Type B pancreatic cell (in vitro differentiated cells): ENCODE results near the gene FRY. TPM values are rescaled to one million over a fixed set of nuclear protein-coding genes. Genes with fewer than 3 reads are reported as not detected.

ENCODE experiments used
- DNase-seq: peaks from one replicate; pipeline ENCODE4 v3.0.0; 2021; ENCODE audit warnings: mixed read lengths; ENCODE audit not compliant: unreplicated experiment; ENCODE audit errors: extremely low spot score
- H3K27ac Mint-ChIP-seq: 2 replicates; pipeline ENCODE4 v1.8.0; 2021; ENCODE audit warnings: mild to moderate bottlenecking, mixed read lengths
- H3K27me3 Mint-ChIP-seq: 2 replicates; pipeline ENCODE4 v1.8.0; 2021; ENCODE audit warnings: mixed read lengths
- H3K36me3 Mint-ChIP-seq: 2 replicates; pipeline ENCODE4 v1.8.0; 2021; ENCODE audit warnings: mixed read lengths
- H3K4me1 Mint-ChIP-seq: one replicate; pipeline ENCODE4 v1.8.0; 2021; ENCODE audit warnings: mixed read lengths; ENCODE audit not compliant: unreplicated experiment
- H3K4me3 Mint-ChIP-seq: 2 replicates; pipeline ENCODE4 v1.8.0; 2021; ENCODE audit warnings: mild to moderate bottlenecking, mixed read lengths
- H3K9me3 Mint-ChIP-seq: 2 replicates; pipeline ENCODE4 v1.8.0; 2021; ENCODE audit warnings: mixed read lengths
- total RNA-seq: library from RNA; stranded (reverse); gene quantifications from 2 replicates; pipeline ENCODE4 v1.2.1, GENCODE V29; 2021; ENCODE audit warnings: low replicate concordance
- TF ChIP-seq, protein P1 (sequence below): fragments of 200-600 bp; sonication (generic); conservative IDR thresholded peaks from 2 replicates; pipeline ENCODE4 v1.5.0; 2021; ENCODE audit warnings: antibody characterized with exemption, mild to moderate bottlenecking

Gene FRY
- total RNA-seq, 1 donor from 2014 or later, result 13.4 TPM

- Mint-ChIP-seq H3K4me1 (no peaks in the 10 kb centered on the region), H3K9me3 (no peaks in the 10 kb centered on the region), H3K27ac (no peak overlapping the region), H3K36me3 (peaks cover 12% of the 10 kb centered on the region), H3K27me3 (peaks cover 3% of the 10 kb centered on the region), H3K4me3 (no peak overlapping the region)
- DNase-seq, result no peak
- TF ChIP-seq, protein P1, sequence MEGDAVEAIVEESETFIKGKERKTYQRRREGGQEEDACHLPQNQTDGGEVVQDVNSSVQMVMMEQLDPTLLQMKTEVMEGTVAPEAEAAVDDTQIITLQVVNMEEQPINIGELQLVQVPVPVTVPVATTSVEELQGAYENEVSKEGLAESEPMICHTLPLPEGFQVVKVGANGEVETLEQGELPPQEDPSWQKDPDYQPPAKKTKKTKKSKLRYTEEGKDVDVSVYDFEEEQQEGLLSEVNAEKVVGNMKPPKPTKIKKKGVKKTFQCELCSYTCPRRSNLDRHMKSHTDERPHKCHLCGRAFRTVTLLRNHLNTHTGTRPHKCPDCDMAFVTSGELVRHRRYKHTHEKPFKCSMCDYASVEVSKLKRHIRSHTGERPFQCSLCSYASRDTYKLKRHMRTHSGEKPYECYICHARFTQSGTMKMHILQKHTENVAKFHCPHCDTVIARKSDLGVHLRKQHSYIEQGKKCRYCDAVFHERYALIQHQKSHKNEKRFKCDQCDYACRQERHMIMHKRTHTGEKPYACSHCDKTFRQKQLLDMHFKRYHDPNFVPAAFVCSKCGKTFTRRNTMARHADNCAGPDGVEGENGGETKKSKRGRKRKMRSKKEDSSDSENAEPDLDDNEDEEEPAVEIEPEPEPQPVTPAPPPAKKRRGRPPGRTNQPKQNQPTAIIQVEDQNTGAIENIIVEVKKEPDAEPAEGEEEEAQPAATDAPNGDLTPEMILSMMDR, result no peak
Observed at GRCh38 chr13:32211813-32212212, 180.2 kb downstream of the FRY start.

GRCh38 chr13:32212421-32212820 is 180.8 kb downstream of the FRY start:
- TF ChIP-seq, protein P1, result no peak
- peaks cover 12% of the 10 kb centered on the region for H3K36me3 Mint-ChIP-seq
- H3K27ac Mint-ChIP-seq, result no peak overlapping the region
- no peaks in the 10 kb centered on the region for H3K4me1 Mint-ChIP-seq
- H3K9me3 Mint-ChIP-seq, result no peaks in the 10 kb centered on the region
- DNase-seq, result no peak
- H3K4me3 Mint-ChIP-seq, result no peak overlapping the region
- peaks cover 3% of the 10 kb centered on the region for H3K27me3 Mint-ChIP-seq

GRCh38 chr13:32213626-32214025 is 182.1 kb downstream of the FRY start:
- TF ChIP-seq, protein P1, result no peak
- H3K4me1 Mint-ChIP-seq, result no peaks in the 10 kb centered on the region

DNA sequence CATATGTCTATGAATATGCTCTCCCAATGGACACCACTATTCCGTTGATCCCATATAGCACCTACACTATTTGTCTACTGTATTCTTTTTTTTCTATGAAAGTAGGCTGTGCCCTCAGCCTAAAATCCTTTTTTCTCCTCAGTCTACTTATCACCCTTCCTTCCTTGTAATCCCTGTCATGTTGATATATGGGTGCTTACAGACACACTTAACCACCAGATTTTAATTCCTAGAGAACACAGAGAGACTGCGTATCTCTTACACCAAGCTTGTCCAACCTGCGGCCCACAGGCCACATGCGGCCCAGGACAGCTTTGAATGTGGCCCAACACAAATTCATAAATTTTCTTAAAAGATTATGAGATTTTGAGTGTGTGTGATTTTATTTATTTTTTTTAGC is 182.5 kb downstream of the FRY start:
- TF ChIP-seq, protein P1, result no peak
- H3K27me3 Mint-ChIP-seq, result peaks cover 3% of the 10 kb centered on the region
- peaks cover 15% of the 10 kb centered on the region for H3K36me3 Mint-ChIP-seq
- H3K9me3 Mint-ChIP-seq, result no peaks in the 10 kb centered on the region
- no peak overlapping the region for H3K27ac Mint-ChIP-seq
- DNase-seq, result no peak
- no peak overlapping the region for H3K4me3 Mint-ChIP-seq
- H3K4me1 Mint-ChIP-seq, result no peaks in the 10 kb centered on the region

More at GRCh38 chr13:32213626-32214025, 182.1 kb downstream of the FRY start:
- H3K27ac Mint-ChIP-seq, result no peak overlapping the region
- H3K27me3 Mint-ChIP-seq, result peaks cover 3% of the 10 kb centered on the region
- no peak for DNase-seq
- H3K4me3 Mint-ChIP-seq, result no peak overlapping the region
- no peaks in the 10 kb centered on the region for H3K9me3 Mint-ChIP-seq
- peaks cover 13% of the 10 kb centered on the region for H3K36me3 Mint-ChIP-seq

DNA sequence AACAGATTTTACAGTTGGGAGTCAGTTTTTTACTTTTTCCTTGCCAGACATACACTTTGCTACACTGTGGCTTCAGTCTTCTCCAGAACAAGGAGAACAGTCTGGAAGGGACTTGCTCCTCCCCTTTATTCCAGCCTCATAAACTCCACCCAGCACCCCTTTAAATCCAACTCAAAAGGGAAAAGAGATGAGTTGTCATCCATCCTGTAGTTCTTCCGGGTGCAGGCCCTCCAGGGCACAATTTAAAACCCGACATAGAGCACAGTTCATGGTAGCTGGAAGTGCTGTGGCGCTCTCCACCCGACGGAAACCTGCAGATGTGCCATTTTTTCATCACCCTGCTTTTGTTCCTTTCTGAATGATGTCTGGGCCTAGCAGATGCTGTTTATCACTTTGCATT is 184.7 kb downstream of the FRY start:
- H3K4me3 Mint-ChIP-seq, result no peak overlapping the region
- no peaks in the 10 kb centered on the region for H3K9me3 Mint-ChIP-seq
- no peaks in the 10 kb centered on the region for H3K4me1 Mint-ChIP-seq
- no peak for DNase-seq
- H3K36me3 Mint-ChIP-seq, result peaks cover 13% of the 10 kb centered on the region
- peaks cover 3% of the 10 kb centered on the region for H3K27me3 Mint-ChIP-seq
- TF ChIP-seq, protein P1, result no peak
- no peak overlapping the region for H3K27ac Mint-ChIP-seq

DNA sequence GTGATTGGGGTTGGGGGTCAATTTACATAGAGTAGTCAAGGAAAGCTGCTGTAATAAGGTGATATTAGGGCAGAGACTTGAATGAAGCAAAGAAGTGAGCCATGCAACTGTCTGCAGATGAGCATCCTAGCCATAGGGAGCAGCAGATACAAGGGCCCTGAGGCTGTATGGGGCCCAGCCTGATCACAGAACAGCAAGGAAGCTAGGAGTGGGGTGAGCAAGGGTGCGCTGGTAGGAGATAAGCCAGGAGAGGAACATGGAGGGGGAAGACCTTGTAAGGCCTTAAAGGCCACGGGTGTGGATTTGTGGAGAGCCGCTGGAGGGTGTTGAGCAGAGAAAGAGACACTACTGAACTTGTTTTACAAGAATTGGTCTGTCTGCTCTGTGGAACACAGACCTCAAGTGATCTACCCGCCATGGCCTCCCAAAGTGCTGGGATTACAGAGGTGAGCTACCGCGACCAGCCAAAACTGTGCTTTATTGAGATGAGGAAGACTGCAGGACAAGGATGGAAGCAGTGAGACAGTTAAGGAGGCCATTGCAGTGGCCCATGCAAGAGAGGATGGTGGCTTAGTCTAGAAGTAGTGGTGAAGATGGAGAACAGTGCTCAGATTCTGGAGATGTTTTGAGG is 190.6 kb downstream of the FRY start:
- H3K27me3 Mint-ChIP-seq, result no peaks in the 10 kb centered on the region
- H3K36me3 Mint-ChIP-seq, result peaks cover 21% of the 10 kb centered on the region
- H3K4me1 Mint-ChIP-seq, result no peaks in the 10 kb centered on the region
- DNase-seq, result no peak
- H3K9me3 Mint-ChIP-seq, result peaks cover 8% of the 10 kb centered on the region
- TF ChIP-seq, protein P1, result no peak
- H3K4me3 Mint-ChIP-seq, result no peak overlapping the region
- no peak overlapping the region for H3K27ac Mint-ChIP-seq
